NCI-H1694 (cell line): ENCODE data around the gene SPRR2G.
"Not testable (repeated sequence)": the region's sequence is repeated elsewhere in the genome, so short reads cannot be mapped to it uniquely, and the experiment has no call there.

Experiments
- DNase-seq: peaks from one replicate; lab custom pipeline; 2025; lab: John Stamatoyannopoulos, UW

Gene SPRR2G

DNA sequence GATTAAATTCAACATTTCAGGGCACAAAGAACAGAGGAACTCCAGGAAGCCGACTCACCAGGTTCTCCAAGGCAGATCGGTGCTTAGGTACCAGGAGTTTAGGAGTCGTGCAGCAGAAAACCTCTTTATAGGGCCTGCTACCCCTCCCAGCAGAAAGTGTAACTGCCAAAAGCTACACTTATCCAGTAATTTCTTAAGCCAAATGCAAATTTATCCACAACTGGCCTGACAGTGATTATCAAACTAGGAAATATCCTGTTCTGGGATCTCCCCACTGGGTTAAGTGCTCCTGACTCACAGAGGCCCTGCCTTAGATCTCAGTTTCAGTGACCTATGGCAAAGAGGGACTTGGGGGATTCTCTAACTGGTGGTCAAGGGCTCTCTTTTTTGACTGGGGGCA is 37.3 kb downstream of the SPRR2G start, which contains the start of gene SPRR2F:
SPRR2F (minus strand) TSS at position 101 of the 400 bp plus-strand sequence. CDS start 783 bp downstream, outside the sequence.
- DNase-seq, result no peak

DNA sequence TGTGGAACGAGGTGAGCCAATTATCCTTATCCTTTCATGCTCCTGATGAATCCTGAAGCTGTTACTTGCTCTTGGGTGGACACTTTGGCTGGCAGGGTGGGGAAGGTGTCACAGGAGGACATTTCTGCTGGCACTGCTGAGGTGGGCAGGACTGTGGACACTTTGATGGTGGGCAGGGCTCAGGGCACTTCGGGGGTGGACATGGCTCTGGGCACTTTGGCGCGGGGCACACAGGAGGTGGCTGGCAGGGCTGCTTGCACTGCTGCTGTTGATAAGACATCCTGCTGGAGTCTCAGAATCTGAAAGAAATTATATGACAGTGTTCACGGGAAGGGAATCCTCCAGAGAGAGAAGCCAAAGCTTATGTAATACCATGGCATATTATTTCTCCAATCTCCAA is 38.2 kb downstream of the SPRR2G start:
- not testable (repeated sequence) for DNase-seq

DNA sequence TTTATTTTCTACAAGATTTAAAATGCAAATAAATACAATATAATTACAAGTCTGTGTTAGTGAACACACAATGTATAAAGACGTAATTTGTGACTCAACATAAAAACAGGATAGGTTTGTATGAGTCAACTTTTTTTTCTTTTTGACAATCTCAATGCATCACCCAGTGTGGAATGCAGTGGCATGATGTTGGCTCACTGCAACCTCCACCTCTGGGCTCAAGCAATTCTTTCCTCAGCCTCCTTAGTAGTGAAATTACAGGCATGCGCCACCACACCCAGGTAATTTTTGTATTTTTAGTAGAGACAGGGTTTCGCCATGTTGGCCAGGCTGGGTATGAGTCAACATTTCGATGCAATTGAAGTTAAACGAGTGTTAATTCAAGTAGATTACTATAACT is 50.4 kb downstream of the SPRR2G start:
- DNase-seq, result no peak
